HCT116 (cell line): ENCODE results near the gene CROCC.

Experiments used
- CTCF ChIP-seq, 3 experiments: fragments of 200-600 bp in 1 of 3; sonication (generic) in 1 of 3; IDR thresholded peaks in 2 of 3; conservative IDR thresholded peaks in 1 of 3; 2 replicates each; pipeline ENCODE4 v1.5.1; 2012 to 2017; ENCODE audit warnings: low read depth in 2 of 3, low read length in 2 of 3, antibody characterized with exemption in 1 of 3, borderline replicate concordance in 1 of 3, control low read depth in 1 of 3, mild to moderate bottlenecking in 1 of 3, mixed read lengths in 1 of 3, mixed run types in 1 of 3, moderate library complexity in 1 of 3; ENCODE audit not compliant: insufficient read depth in 1 of 3
- EZH2 ChIP-seq: fragments of 200-600 bp; sonication (generic); IDR thresholded peaks from 2 replicates; pipeline ENCODE4 v1.6.1; 2017; ENCODE audit warnings: antibody characterized with exemption, mixed run types
- MAX ChIP-seq: IDR thresholded peaks from 2 replicates; pipeline ENCODE4 v1.6.1; 2012
- POLR2A ChIP-seq: IDR thresholded peaks from 2 replicates; pipeline ENCODE4 v1.7.0; 2011; ENCODE audit warnings: borderline replicate concordance; ENCODE audit not compliant: insufficient read depth, insufficient read length; ENCODE audit errors: extremely low read depth
- SIN3A ChIP-seq: IDR thresholded peaks from 2 replicates; pipeline ENCODE4 v1.6.1; 2012; ENCODE audit warnings: low read depth
- TCF7L2 ChIP-seq: IDR thresholded peaks from 2 replicates; pipeline ENCODE4 v1.7.0; 2011; ENCODE audit warnings: borderline replicate concordance, inconsistent platforms; ENCODE audit not compliant: insufficient read depth, insufficient read length; ENCODE audit errors: extremely low read depth
- YY1 ChIP-seq: IDR thresholded peaks from 2 replicates; pipeline ENCODE4 v1.6.1; 2011; ENCODE audit warnings: low read length, low read depth, moderate library complexity, mild to moderate bottlenecking; ENCODE audit not compliant: insufficient replicate concordance; ENCODE audit errors: extremely low read depth
- ZFX ChIP-seq: fragments of 450-650 bp; IDR thresholded peaks from 2 replicates; pipeline ENCODE4 v1.6.1; 2017

- no peak for TF ChIP-seq EZH2
- TF ChIP-seq ZFX: no peak
- TF ChIP-seq TCF7L2: no peak
- TF ChIP-seq CTCF (IDR thresholded peaks at IDR 0.05 in 2 of 3, conservative IDR thresholded peaks at IDR 0.05 in 1 of 3; ENCODE audit: borderline replicate concordance in 1 of 3, insufficient read depth in 1 of 3, low read depth in 2 of 3, low read length in 2 of 3): no peak
- no peak for TF ChIP-seq POLR2A
- TF ChIP-seq MAX: no peak
- no peak for TF ChIP-seq YY1
- TF ChIP-seq SIN3A: no peak
These were observed 1.2 kb downstream of the CROCC start for GRCh38 chr1:16922885-16923431.
